Gastroesophageal sphincter (tissue), 3 donors: Measurements from ENCODE around the gene TAF11.

Experiments used
- CTCF ChIP-seq, 4 experiments: fragments of 200-600 bp in 2 of 4; fragments of 450-650 bp in 2 of 4; sonication (generic) in 1 of 4; IDR thresholded peaks; one replicate each; pipeline ENCODE4 v1.5.1; 2017 to 2019; ENCODE audit warnings: antibody characterized with exemption in 4 of 4, mild to moderate bottlenecking in 2 of 4, moderate library complexity in 2 of 4
- POLR2A ChIP-seq, 2 donors: fragments of 450-650 bp; IDR thresholded peaks; one replicate each; pipeline ENCODE4 v1.6.1; 2017; ENCODE audit warnings: antibody characterized with exemption in 2 of 2, mild to moderate bottlenecking in 2 of 2, moderate library complexity in 1 of 2
- POLR2AphosphoS5 ChIP-seq: sonication (generic); formaldehyde crosslinking; IDR thresholded peaks from one replicate; pipeline ENCODE4 v1.6.1; 2017; ENCODE audit warnings: antibody characterized with exemption

GRCh38 chr6:34912715-34913464 is 25.0 kb upstream of the TAF11 start:
- TF ChIP-seq POLR2AphosphoS5, result no peak
- TF ChIP-seq CTCF (IDR thresholded peaks at IDR 0.05), result no peak
- TF ChIP-seq POLR2A (IDR thresholded peaks at IDR 0.05), result no peak
